Activated CD4-positive, alpha-beta T cell treated with anti-CD3 and anti-CD28 coated beads for 48 hours (primary cell): ENCODE measurements around the gene DMXL2.
"Not testable (repeated sequence)": the region's sequence is repeated elsewhere in the genome, so short reads cannot be mapped to it uniquely, and the experiment has no call there.

ENCODE experiments used
- DNase-seq: peaks from one replicate; pipeline ENCODE4 v3.0.0-alpha.2; 2020

DMXL2 gene

GRCh38 chr15:51568939-51569784 is 53.4 kb downstream of the DMXL2 start:
- DNase-seq: not testable (repeated sequence)

GRCh38 chr15:51561271-51561670 is 61.3 kb downstream of the DMXL2 start:
- DNase-seq: no peak

GRCh38 chr15:51558876-51559275 is 63.7 kb downstream of the DMXL2 start:
- no peak for DNase-seq

GRCh38 chr15:51558411-51558810 is 64.2 kb downstream of the DMXL2 start:
- no peak for DNase-seq

- no peak for DNase-seq
Measured at GRCh38 chr15:51550841-51551240, 71.7 kb downstream of the DMXL2 start.

- DNase-seq: no peak
Measured at GRCh38 chr15:51547656-51548055, 74.9 kb downstream of the DMXL2 start.

GRCh38 chr15:51536965-51537574 is 85.5 kb downstream of the DMXL2 start:
- no peak for DNase-seq

GRCh38 chr15:51533672-51534398 is 88.7 kb downstream of the DMXL2 start:
- DNase-seq: no peak

- no peak for DNase-seq
Measured at GRCh38 chr15:51526955-51527354, 95.6 kb downstream of the DMXL2 start.

- no peak for DNase-seq
Measured at GRCh38 chr15:51524376-51524775, 98.2 kb downstream of the DMXL2 start.

GRCh38 chr15:51516291-51516690 is 106.3 kb downstream of the DMXL2 start:
- no peak for DNase-seq

- no peak for DNase-seq
Measured at GRCh38 chr15:51505251-51505650, 117.3 kb downstream of the DMXL2 start.

GRCh38 chr15:51503003-51503402 is 119.6 kb downstream of the DMXL2 start:
- DNase-seq: no peak

GRCh38 chr15:51499379-51499976 is 123.1 kb downstream of the DMXL2 start:
- DNase-seq: no peak

- no peak for DNase-seq
Measured at GRCh38 chr15:51497806-51498205, 124.8 kb downstream of the DMXL2 start.

- DNase-seq: no peak
Measured at GRCh38 chr15:51496246-51496645, 126.3 kb downstream of the DMXL2 start.

GRCh38 chr15:51494411-51495314 is 127.9 kb downstream of the DMXL2 start:
- no peak for DNase-seq

GRCh38 chr15:51493892-51494291 is 128.7 kb downstream of the DMXL2 start:
- DNase-seq: no peak

- DNase-seq: no peak
Measured at GRCh38 chr15:51492528-51492927, 130.0 kb downstream of the DMXL2 start.

- no peak for DNase-seq
Measured at GRCh38 chr15:51491941-51492340, 130.6 kb downstream of the DMXL2 start.

- no peak for DNase-seq
Measured at GRCh38 chr15:51484781-51485180, 137.8 kb downstream of the DMXL2 start.

GRCh38 chr15:51483985-51484384 is 138.6 kb downstream of the DMXL2 start:
- DNase-seq: no peak
